Measurements from ENCODE around the gene SPCS3. TPM values are rescaled to one million over a fixed set of nuclear protein-coding genes. Genes with fewer than 3 reads are reported as not detected.

Gene SPCS3
- 126 and 169 TPM in 2 replicates for total RNA-seq (2022)
- Bru-seq, nascent RNA = percentile 98 among the genes with signal in this experiment
- BruChase-seq, experiment 1, labeled RNA remaining after a 6-hour chase = percentile 100 among the genes with signal in this experiment
- percentile 100 among the genes with signal in this experiment for BruChase-seq, experiment 2, labeled RNA remaining after a 2-hour chase
- long read RNA-seq, full-length matches to known transcripts = 95 of 132 reads
- long read RNA-seq, partial matches to known transcripts = 2 of 132 reads
- long read RNA-seq, other reads (novel, unspliced or antisense) = 35 of 132 reads

DNA sequence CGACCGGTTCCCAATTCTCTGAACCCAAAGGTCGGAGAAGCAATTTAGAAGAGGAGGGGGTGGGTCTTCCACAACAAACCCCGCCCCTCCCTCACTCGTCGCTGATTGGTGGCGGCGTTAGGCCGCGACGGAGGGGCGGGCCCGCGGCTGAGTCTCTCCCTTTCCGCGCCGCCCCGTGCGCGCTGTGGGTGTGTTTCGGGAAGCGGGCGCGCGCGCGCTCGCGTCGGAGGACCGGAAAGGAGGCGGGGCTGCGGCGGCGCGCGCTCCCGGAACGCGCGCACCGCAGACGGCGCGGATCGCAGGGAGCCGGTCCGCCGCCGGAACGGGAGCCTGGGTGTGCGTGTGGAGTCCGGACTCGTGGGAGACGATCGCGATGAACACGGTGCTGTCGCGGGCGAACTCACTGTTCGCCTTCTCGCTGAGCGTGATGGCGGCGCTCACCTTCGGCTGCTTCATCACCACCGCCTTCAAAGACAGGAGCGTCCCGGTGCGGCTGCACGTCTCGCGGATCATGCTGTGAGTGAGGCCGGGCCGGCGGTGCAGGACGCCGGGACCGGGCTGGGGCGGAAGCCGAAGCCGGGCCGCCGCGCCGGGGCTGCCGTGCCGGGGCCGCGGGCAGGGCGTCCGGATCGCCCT, at the start of gene SPCS3:
Gene SPCS3, plus strand, starts transcription at position 263 of the 636 bp plus-strand sequence. Its CDS starts 111 bp downstream, at position 374.
- Mint-ChIP-seq H3K4me3 (ENCODE audit: unreplicated experiment) (peak within 1 kb of the TSS; percentile 76), H3K9me3 (ENCODE audit: unreplicated experiment) (no peaks in the 10 kb centered on the region), H3K27ac (ENCODE audit: low read depth, unreplicated experiment) (peak within 1 kb of the TSS; percentile 74), H3K4me1 (ENCODE audit: insufficient read depth, unreplicated experiment) (peaks cover 6% of the 10 kb centered on the region), H3K27me3 (ENCODE audit: insufficient read depth, unreplicated experiment) (no peaks in the 10 kb centered on the region), H3K36me3 (ENCODE audit: insufficient read depth, unreplicated experiment) (no peaks in the 10 kb centered on the region)
- DNase-seq (ENCODE audit: unreplicated experiment) = peak; percentile 96
- POLR2A ChIA-PET = interaction anchor here (0.5 to 1.6 kb wide), 8 partner anchors 12 to 81 kb away, joined by 3 to 14 read pairs (median 4); no protein-coding TSS in a partner anchor
- TF ChIP-seq, protein P1, sequence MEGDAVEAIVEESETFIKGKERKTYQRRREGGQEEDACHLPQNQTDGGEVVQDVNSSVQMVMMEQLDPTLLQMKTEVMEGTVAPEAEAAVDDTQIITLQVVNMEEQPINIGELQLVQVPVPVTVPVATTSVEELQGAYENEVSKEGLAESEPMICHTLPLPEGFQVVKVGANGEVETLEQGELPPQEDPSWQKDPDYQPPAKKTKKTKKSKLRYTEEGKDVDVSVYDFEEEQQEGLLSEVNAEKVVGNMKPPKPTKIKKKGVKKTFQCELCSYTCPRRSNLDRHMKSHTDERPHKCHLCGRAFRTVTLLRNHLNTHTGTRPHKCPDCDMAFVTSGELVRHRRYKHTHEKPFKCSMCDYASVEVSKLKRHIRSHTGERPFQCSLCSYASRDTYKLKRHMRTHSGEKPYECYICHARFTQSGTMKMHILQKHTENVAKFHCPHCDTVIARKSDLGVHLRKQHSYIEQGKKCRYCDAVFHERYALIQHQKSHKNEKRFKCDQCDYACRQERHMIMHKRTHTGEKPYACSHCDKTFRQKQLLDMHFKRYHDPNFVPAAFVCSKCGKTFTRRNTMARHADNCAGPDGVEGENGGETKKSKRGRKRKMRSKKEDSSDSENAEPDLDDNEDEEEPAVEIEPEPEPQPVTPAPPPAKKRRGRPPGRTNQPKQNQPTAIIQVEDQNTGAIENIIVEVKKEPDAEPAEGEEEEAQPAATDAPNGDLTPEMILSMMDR (IDR thresholded peaks at IDR 0.05; ENCODE audit: unreplicated experiment) = no peak
- intact Hi-C loops (cut with micrococcal nuclease) = loop anchor here (2.0 to 5.0 kb wide), 3 partner anchors 49 to 168 kb away; partner anchors contain the start of gene SPATA4
- CTCF ChIA-PET = no interaction called here
- BruUV-seq (replicated peaks) = no TSS peak

- H3K27me3 Mint-ChIP-seq (ENCODE audit: insufficient read depth, unreplicated experiment) = no peaks in the 10 kb centered on the region
- H3K27ac Mint-ChIP-seq (ENCODE audit: low read depth, unreplicated experiment) = no peak overlapping the region
- ChIA-PET CTCF (interaction anchor here (0.6 to 1.4 kb wide), 4 partner anchors 18 to 327 kb away, joined by 3 read pairs; no protein-coding TSS in a partner anchor), POLR2A (interaction anchor here (0.6 to 1.5 kb wide), 8 partner anchors 9 to 84 kb away, joined by 3 to 5 read pairs (median 3); partner anchors contain the start of gene SPATA4)
- no peaks in the 10 kb centered on the region for H3K9me3 Mint-ChIP-seq (ENCODE audit: unreplicated experiment)
- DNase-seq (ENCODE audit: unreplicated experiment) = peak; percentile 93
- H3K4me1 Mint-ChIP-seq (ENCODE audit: insufficient read depth, unreplicated experiment) = peaks cover 18% of the 10 kb centered on the region
- intact Hi-C loops (cut with micrococcal nuclease) = loop anchor here (1.0 to 2.0 kb wide), 3 partner anchors 50 to 236 kb away; no protein-coding TSS in a partner anchor
- TF ChIP-seq, protein P1 (IDR thresholded peaks at IDR 0.05; ENCODE audit: unreplicated experiment) = no peak
- BruUV-seq (replicated peaks) = no TSS peak
- no peaks in the 10 kb centered on the region for H3K36me3 Mint-ChIP-seq (ENCODE audit: insufficient read depth, unreplicated experiment)
- H3K4me3 Mint-ChIP-seq (ENCODE audit: unreplicated experiment) = no peak overlapping the region
Observed at GRCh38 chr4:176270669-176271068, 49.1 kb upstream of the SPCS3 start.

DNA sequence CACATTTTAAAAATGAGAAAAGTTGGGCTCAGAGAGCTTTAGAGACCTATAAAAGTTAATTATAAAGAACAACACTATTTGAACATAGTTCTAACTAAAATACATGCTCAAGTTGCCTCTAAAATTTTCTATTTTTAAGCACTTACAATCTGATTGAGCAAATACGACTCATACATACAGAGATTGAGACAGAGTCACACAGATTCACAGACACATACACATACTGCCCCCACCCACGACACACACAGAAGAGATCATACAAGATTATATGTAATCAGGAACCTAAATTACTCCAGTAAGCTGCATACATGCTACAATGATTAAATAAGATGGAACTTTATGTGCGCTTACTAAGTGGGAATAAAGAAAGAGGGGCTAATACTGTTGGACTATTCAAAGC, 48.0 kb upstream of the SPCS3 start:
- TF ChIP-seq, protein P1 (IDR thresholded peaks at IDR 0.05; ENCODE audit: unreplicated experiment) = no peak
- BruUV-seq (replicated peaks) = no TSS peak
- Mint-ChIP-seq H3K4me3 (ENCODE audit: unreplicated experiment) (no peak overlapping the region), H3K36me3 (ENCODE audit: insufficient read depth, unreplicated experiment) (no peaks in the 10 kb centered on the region), H3K27me3 (ENCODE audit: insufficient read depth, unreplicated experiment) (no peaks in the 10 kb centered on the region), H3K4me1 (ENCODE audit: insufficient read depth, unreplicated experiment) (peaks cover 18% of the 10 kb centered on the region), H3K9me3 (ENCODE audit: unreplicated experiment) (no peaks in the 10 kb centered on the region), H3K27ac (ENCODE audit: low read depth, unreplicated experiment) (no peak overlapping the region)
- no peak for DNase-seq (ENCODE audit: unreplicated experiment)
- ChIA-PET CTCF (interaction anchor here (0.5 to 2.6 kb wide), 4 partner anchors 17 to 88 kb away, joined by 3 to 5 read pairs (median 4); partner anchors contain the start of gene SPATA4), POLR2A (interaction anchor here (0.7 to 1.5 kb wide), 2 partner anchors 31 to 49 kb away, joined by 3 read pairs; no protein-coding TSS in a partner anchor)
- intact Hi-C loops (cut with micrococcal nuclease) = loop anchor here (2.0 kb wide), 2 partner anchors 49 to 237 kb away; no protein-coding TSS in a partner anchor

DNA sequence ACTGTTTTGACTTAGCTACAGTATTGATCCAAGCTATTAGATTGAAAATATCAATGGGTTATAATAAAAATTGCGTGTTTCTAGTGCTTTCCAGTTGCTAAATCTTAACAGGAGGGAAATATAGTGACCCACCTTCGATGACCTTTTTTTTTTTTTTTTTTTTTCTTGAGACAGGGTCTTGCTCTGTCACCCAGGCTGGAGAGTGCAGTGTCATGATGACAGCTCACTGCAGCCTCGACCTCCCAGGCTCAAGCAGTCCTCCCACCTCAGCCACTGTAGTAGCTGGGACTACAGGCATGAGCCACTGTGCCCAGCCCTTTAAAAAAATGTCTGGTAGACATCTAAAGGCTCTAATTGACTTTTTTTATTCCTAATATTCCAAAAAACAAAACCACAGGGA, 47.0 kb upstream of the SPCS3 start:
- no TSS peak for BruUV-seq (replicated peaks)
- H3K4me3 Mint-ChIP-seq (ENCODE audit: unreplicated experiment) = no peak overlapping the region
- H3K27me3 Mint-ChIP-seq (ENCODE audit: insufficient read depth, unreplicated experiment) = no peaks in the 10 kb centered on the region
- TF ChIP-seq, protein P1 (IDR thresholded peaks at IDR 0.05; ENCODE audit: unreplicated experiment) = no peak
- no peaks in the 10 kb centered on the region for H3K36me3 Mint-ChIP-seq (ENCODE audit: insufficient read depth, unreplicated experiment)
- no peak for DNase-seq (ENCODE audit: unreplicated experiment)
- H3K9me3 Mint-ChIP-seq (ENCODE audit: unreplicated experiment) = no peaks in the 10 kb centered on the region
- POLR2A ChIA-PET = no interaction called here
- CTCF ChIA-PET = interaction anchor here (0.6 to 2.6 kb wide), 3 partner anchors 8 to 176 kb away, joined by 3 to 5 read pairs (median 4); partner anchors contain the start of gene SPATA4
- no peak overlapping the region for H3K27ac Mint-ChIP-seq (ENCODE audit: low read depth, unreplicated experiment)
- intact Hi-C loops (cut with micrococcal nuclease) = no loop called here
- peaks cover 24% of the 10 kb centered on the region for H3K4me1 Mint-ChIP-seq (ENCODE audit: insufficient read depth, unreplicated experiment)
